Activated naive CD8-positive, alpha-beta T cell treated with anti-CD3 and anti-CD28 coated beads for 36 hours (primary cell): ENCODE results near the gene ARHGEF4. TPM values are rescaled to one million over a fixed set of nuclear protein-coding genes. Genes with fewer than 3 reads are reported as not detected.

ENCODE experiments used
- DNase-seq: peaks from one replicate; pipeline ENCODE4 v3.0.0; 2021
- H3K27ac Mint-ChIP-seq: one replicate; pipeline ENCODE4 v1.8.0; 2022; ENCODE audit warnings: mild to moderate bottlenecking, moderate library complexity, mixed read lengths
- H3K27me3 Mint-ChIP-seq: one replicate; pipeline ENCODE4 v1.8.0; 2022; ENCODE audit warnings: mild to moderate bottlenecking, mixed read lengths
- H3K36me3 Mint-ChIP-seq: one replicate; pipeline ENCODE4 v1.8.0; 2021; ENCODE audit warnings: mild to moderate bottlenecking, mixed read lengths
- H3K4me1 Mint-ChIP-seq: one replicate; pipeline ENCODE4 v1.8.0; 2021; ENCODE audit warnings: mixed read lengths
- H3K4me3 Mint-ChIP-seq: one replicate; pipeline ENCODE4 v1.8.0; 2022; ENCODE audit warnings: mild to moderate bottlenecking, moderate library complexity, mixed read lengths
- H3K9me3 Mint-ChIP-seq: one replicate; pipeline ENCODE4 v1.8.0; 2022; ENCODE audit warnings: mixed read lengths
- total RNA-seq, 2 experiments: library from RNA; stranded (reverse); gene quantifications; one replicate each; pipeline ENCODE4 v1.2.3, GENCODE V29; 2021

The ARHGEF4 gene
- total RNA-seq, 2 experiments from 2014 or later = 2.8 to 3.3 TPM

DNA sequence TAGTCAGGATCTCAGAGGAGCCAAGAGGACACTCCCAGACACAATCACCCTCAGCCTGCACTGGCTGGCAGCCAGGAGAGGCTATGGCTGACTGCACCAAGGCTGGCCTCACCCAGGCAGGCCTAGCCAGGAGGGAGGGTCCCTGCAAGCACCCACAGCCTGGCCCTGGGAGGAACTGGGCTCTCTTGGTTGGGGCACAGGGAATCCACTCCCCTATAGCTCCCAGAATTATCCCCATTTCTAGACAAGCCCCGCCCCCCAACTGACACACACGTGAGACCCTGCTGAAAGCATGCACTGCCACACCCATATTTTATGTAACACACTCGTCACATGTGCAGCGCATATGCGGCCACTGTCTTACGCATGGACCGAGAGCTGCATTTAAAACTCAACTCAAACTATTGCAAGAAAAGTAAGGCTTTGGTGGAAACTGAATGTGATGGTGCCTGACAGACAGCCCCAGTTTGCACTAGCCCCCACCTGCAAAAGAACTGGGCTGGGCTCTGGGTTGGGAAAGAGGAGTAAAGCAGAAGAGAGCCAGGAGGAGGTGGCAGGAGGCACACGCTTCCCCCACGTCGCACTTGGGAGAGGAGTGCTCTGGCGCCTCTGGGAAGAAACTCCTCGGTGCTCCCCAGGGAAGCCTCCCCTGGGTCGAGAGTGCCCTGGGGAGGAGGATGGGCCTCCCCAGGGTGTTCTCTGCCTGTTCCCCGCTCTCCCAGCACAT is 28.9 kb upstream of the ARHGEF4 start:
- no peak for DNase-seq
- Mint-ChIP-seq H3K4me3 (no peak overlapping the region), H3K4me1 (peaks cover 6% of the 10 kb centered on the region), H3K36me3 (no peaks in the 10 kb centered on the region), H3K27ac (no peak overlapping the region), H3K27me3 (peaks cover 18% of the 10 kb centered on the region), H3K9me3 (no peaks in the 10 kb centered on the region)

DNA sequence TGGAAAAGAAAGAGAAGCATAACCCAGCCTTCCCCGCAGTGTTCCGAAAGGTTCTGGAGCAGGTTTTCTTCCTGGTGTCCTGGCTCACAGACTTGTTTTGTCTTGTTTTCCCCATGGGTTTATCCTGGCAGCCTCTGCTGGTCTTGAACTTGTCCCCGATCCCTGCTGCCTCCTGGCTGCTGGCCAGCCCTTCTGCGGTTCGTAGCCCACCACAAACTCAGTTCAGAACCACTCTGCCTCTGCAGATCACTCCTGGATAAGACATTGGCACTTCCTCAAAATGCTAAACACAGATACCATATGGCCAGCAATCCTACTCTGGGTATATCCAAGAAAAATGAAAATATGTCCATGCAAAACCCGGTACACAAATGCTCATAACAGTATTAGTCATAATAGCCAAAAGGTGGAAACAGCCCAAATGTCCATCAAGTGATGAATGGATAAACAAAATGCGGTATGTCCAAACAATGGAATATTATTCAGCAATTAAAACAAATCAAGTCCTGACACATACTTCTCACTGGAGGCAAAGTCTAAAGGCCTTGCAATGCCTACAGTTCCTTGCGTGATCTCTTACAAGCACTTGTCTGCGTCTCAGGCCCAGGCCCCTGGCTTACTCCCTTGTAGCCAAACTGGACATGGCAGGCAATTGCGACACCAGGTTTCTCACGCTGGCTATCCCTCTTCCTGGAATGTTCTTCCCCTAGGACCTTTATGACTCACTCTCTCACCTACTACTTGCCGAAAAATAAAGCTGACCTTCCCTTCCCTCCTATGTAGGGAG is 28.0 kb upstream of the ARHGEF4 start:
- no peaks in the 10 kb centered on the region for H3K36me3 Mint-ChIP-seq
- DNase-seq = no peak
- no peak overlapping the region for H3K27ac Mint-ChIP-seq
- no peak overlapping the region for H3K4me3 Mint-ChIP-seq
- no peaks in the 10 kb centered on the region for H3K9me3 Mint-ChIP-seq
- H3K27me3 Mint-ChIP-seq = peaks cover 18% of the 10 kb centered on the region
- H3K4me1 Mint-ChIP-seq = peaks cover 6% of the 10 kb centered on the region

DNA sequence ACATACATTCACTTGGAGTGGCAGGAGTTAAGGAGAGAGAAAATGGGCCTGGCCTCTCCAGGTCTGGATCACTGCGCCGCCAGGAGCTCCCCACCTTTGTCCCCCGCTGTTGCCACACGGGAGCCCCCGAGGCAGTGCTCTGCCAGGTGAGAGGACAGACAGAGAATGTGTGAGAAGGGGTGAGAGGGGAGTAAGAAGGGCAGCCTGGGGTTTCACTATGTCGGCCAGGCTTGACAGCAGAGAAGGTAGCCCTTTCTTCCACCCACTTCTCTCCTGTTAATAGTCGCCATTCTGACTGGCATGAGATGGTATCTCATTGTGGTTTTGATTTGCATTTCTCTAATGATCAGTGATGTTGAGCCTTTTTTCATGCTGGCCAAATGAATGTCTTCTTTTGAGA is 26.2 kb upstream of the ARHGEF4 start:
- Mint-ChIP-seq H3K27me3 (peaks cover 18% of the 10 kb centered on the region), H3K4me1 (peaks cover 6% of the 10 kb centered on the region), H3K36me3 (no peaks in the 10 kb centered on the region), H3K9me3 (no peaks in the 10 kb centered on the region), H3K27ac (no peak overlapping the region), H3K4me3 (no peak overlapping the region)
- no peak for DNase-seq

DNA sequence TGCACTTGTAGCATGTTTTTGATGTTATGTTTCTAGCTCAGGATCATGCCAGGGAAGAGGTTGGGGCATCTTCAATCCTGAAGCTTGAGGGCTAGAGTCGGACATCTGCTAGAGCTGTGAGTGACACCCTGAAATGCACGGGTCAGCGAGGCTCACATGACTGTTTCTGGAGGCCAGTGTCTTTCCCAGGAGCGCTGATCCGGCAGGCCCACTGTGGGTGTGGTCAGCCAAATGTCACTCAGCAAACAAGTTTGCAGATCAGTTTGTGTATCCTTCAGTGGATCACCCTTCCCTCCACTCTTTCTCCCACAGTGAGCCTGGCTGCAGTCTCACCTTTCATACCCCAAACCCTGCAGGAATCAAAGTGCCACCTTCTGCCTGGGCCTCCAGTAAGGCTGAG is 23.0 kb upstream of the ARHGEF4 start:
- H3K36me3 Mint-ChIP-seq = no peaks in the 10 kb centered on the region
- H3K4me3 Mint-ChIP-seq = no peak overlapping the region
- no peaks in the 10 kb centered on the region for H3K9me3 Mint-ChIP-seq
- DNase-seq = no peak
- H3K27me3 Mint-ChIP-seq = peaks cover 18% of the 10 kb centered on the region
- H3K27ac Mint-ChIP-seq = no peak overlapping the region
- no peaks in the 10 kb centered on the region for H3K4me1 Mint-ChIP-seq

DNA sequence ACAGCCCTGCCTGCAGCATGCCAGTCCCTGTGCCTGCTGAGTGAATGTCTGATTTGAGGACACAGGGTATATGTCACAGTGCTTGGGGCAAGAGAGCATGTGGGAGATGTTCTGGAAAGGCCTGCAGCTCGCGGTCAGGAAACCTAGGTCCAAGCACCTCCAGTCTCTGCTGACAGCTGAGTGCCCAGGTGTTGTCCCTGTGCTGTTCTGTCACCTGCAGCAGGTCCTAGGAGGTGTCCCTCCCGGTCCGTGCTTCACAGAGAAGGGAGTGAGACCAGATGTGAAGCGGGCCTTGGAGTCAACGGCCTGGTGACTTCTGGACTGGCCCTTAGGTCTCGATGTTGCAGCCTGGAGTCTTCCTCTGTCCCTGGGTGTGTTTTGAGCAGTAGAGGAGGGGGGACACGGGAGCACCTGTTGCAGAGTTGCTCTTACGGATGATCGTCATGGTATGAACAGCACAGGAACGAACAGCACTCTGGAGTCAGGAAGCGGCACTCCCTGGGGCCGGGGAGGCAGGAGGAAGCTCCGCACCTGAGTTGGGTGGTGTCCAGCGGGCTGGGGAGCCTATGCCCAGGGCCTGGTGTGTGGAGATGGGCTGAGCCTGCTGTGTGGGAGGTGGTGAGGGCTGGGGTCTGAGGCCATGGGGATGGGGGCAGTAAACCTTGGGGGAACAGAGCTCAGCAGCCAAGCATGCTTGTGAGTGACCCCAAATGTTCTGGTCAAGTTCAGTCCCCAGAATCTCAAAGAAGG is 21.6 kb upstream of the ARHGEF4 start:
- Mint-ChIP-seq H3K27ac (no peak overlapping the region), H3K9me3 (no peaks in the 10 kb centered on the region), H3K4me3 (no peak overlapping the region), H3K4me1 (no peaks in the 10 kb centered on the region), H3K36me3 (no peaks in the 10 kb centered on the region), H3K27me3 (peaks cover 14% of the 10 kb centered on the region)
- DNase-seq = no peak

DNA sequence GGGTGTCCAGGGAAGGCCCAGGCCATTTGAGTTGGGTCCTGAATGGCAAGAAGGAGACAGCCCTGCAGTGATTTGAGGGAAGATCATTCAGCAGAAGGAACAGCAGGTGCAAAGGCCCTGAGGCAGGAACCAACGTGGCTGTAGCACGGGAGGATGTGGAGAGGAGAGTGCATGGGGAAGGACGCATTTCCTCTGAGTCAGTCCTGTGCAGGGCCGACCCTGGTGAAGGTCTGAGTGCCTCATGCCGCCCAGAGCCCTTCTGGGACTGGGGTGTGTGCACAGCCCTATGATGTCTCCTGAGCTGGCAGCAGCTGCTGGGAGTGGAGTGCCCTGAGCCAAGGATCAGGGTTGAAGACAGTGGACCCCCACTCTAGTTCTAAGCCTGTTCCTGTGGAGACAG is 17.9 kb upstream of the ARHGEF4 start:
- DNase-seq = no peak
- H3K9me3 Mint-ChIP-seq = no peaks in the 10 kb centered on the region
- peaks cover 9% of the 10 kb centered on the region for H3K4me1 Mint-ChIP-seq

DNA sequence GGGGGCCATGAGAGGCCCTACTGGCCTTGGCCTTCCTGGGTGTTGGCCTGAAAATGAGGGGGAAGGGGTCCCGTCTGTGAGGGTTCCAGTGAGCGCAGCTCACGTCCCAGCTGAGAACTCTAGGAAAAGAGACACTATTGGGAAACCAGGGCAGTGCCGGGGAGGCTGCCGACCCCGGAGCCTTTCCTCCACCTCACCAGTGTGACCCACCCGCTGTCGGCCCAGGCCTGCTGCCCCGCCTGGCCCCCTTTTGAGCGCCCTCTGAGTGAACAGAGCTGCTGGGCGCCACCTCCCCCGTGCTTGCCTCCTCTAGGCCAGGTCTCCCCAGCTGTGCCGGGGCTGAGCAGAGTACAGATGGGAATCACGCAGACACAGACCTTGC is 17.5 kb upstream of the ARHGEF4 start:
- Mint-ChIP-seq H3K27me3 (no peaks in the 10 kb centered on the region), H3K36me3 (no peaks in the 10 kb centered on the region), H3K9me3 (no peaks in the 10 kb centered on the region), H3K4me3 (no peak overlapping the region), H3K4me1 (peaks cover 13% of the 10 kb centered on the region), H3K27ac (no peak overlapping the region)
- DNase-seq = no peak

More for the DNA sequence above, 17.9 kb upstream of the ARHGEF4 start:
- Mint-ChIP-seq H3K36me3 (no peaks in the 10 kb centered on the region), H3K4me3 (no peak overlapping the region), H3K27me3 (no peaks in the 10 kb centered on the region), H3K27ac (no peak overlapping the region)

DNA sequence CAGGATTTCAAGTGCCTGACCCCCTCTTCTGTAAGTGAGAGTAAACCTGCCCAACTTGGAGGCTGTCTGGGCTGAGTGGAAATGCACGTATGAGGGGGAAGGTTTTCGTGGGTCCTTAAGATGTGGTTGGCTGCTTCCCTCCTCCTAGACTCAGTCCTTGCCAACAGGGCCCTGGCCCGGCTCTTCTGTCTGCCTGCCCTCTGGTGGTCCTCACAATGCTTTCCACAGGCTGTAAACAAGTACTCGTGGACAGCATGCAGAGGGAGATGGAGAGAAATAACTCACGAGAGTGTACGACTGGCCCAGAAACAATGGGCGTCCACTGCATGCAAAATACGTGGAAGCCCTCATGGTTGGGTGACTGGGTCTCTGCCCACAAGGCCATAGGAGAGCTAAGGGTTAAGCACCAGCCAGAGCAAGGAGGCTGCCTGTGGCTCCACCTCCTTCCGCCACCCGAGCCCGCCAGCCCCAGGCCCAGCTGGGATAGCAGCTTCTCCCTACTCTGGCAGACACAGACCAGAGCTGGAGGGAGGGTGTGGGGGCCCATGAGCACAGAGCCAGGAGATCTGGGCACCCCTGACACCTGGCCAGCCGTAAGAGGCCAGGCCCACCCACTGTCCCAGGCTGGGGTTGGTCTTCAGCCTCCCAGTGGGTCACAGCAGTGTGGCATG is 17.0 kb upstream of the ARHGEF4 start:
- Mint-ChIP-seq H3K9me3 (no peaks in the 10 kb centered on the region), H3K27ac (no peak overlapping the region)

DNA sequence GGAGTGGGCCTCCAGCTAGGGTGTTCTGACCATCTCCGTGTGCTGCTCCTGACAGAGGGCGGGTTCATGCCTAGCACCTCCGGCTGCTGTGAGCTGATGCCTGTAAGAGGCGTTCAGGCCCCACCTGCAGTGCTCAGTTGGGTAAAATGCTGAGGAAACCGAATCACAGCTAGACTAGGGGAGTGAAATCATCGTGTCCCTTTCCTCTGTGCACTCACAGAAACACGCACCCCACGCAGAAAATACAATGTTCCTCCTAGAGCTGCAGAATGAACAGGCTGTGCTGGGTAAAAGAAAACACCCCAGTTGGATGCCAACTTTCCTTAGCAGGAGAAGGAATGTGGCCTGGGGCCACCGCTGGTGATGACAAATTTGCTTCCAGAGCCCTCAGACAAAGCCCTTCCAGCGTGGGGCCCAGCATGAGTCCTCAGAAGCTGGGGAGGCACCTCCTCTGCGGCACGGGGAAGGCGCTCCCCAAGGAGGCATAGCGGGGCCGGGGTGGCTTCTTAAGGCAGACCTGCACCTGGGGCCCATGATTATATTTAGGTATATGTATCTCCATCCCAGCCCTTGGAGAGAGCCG is 16.3 kb upstream of the ARHGEF4 start:
- Mint-ChIP-seq H3K4me3 (no peak overlapping the region), H3K27me3 (no peaks in the 10 kb centered on the region), H3K27ac (no peak overlapping the region), H3K36me3 (no peaks in the 10 kb centered on the region), H3K9me3 (no peaks in the 10 kb centered on the region), H3K4me1 (peaks cover 21% of the 10 kb centered on the region)
- no peak for DNase-seq

More for the DNA sequence above, 17.0 kb upstream of the ARHGEF4 start:
- H3K4me3 Mint-ChIP-seq = no peak overlapping the region
- no peaks in the 10 kb centered on the region for H3K27me3 Mint-ChIP-seq
- H3K4me1 Mint-ChIP-seq = peaks cover 17% of the 10 kb centered on the region
- DNase-seq = no peak
- no peaks in the 10 kb centered on the region for H3K36me3 Mint-ChIP-seq

DNA sequence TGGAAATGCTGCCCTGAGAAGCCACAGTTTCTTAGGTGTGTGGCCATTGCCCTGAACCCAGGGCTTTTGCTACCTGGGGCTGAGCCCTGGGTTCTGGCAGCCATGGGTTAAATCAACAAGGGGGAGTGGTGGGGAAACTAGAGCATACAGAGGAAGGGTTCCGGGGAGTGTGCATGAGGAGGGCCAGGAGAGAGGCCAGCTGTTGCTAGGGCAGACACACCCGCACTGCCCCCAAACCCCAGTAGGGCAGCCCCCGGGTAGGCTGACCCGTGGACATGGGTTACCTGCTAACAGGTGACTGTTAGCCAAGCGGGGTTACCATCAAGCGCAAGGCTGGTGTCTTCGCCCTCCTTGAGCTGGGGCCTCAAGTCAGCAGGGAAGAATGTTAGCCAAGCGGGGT is 14.8 kb upstream of the ARHGEF4 start:
- no peaks in the 10 kb centered on the region for H3K9me3 Mint-ChIP-seq
- no peak overlapping the region for H3K4me3 Mint-ChIP-seq
- H3K36me3 Mint-ChIP-seq = no peaks in the 10 kb centered on the region
- no peak overlapping the region for H3K27ac Mint-ChIP-seq
- no peak for DNase-seq
- peaks cover 23% of the 10 kb centered on the region for H3K4me1 Mint-ChIP-seq
- no peaks in the 10 kb centered on the region for H3K27me3 Mint-ChIP-seq

DNA sequence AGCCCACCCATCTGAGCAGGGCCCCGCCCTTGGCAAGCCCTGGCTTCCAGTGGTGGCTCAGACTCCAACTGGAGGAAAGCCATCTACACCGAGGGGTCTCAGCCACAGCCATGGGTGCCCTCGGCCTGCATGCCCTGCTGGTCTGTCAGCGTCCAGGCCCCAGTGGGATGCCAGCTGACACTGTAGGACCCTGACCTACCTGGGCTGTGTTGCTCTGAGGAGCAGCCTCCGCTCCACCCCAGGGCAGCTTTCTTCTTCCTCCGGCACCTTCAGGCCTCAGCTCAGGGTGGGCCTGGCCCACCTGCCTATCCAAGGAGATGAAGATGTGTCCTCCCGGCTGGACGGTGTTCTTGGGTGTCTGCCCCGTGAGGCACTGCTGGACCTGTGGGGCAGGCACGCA is 13.9 kb upstream of the ARHGEF4 start:
- no peak for DNase-seq
- peak overlapping the region; percentile 16 for H3K27ac Mint-ChIP-seq
- peaks cover 23% of the 10 kb centered on the region for H3K4me1 Mint-ChIP-seq
- no peak overlapping the region for H3K4me3 Mint-ChIP-seq
- H3K9me3 Mint-ChIP-seq = no peaks in the 10 kb centered on the region
- H3K36me3 Mint-ChIP-seq = no peaks in the 10 kb centered on the region
- H3K27me3 Mint-ChIP-seq = peaks cover 4% of the 10 kb centered on the region

DNA sequence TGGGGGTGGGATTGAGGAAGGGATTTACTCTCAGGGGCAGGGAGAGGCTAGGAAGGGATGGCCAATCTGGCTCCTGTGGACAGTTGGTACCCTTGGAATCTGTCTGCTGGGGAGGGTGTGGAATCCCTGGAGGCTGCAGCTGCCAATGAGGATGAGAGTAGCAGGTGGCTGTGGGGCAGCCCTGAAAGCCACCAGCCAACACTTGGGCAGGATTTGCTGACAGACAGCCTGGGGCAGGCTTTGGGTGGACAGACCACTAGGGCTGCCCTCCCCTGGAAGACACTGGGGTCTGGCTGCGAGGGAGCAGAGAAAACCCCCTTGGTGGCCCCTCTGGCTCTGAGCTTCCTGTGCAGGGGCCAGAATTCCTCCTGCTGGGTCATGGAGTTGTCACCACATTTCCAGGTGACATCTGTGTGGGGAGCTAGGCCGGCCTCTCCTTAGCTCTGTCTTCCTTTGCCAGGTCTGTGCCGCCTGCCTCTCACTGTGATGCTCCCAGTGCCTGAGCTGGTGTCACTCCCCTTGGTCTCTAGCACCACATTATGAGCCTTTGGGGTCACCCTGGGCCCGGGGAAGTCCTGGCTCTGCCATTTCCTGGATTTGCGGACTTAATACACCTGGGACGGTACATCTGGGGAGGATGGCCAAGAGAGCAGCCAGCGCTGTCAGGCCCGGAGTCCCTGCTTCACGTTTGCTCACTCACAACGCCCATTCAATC is 13.4 kb upstream of the ARHGEF4 start:
- Mint-ChIP-seq H3K36me3 (no peaks in the 10 kb centered on the region), H3K4me3 (no peak overlapping the region), H3K9me3 (no peaks in the 10 kb centered on the region), H3K27me3 (peaks cover 4% of the 10 kb centered on the region), H3K27ac (peak overlapping the region; percentile 93), H3K4me1 (peaks cover 23% of the 10 kb centered on the region)
- no peak for DNase-seq

DNA sequence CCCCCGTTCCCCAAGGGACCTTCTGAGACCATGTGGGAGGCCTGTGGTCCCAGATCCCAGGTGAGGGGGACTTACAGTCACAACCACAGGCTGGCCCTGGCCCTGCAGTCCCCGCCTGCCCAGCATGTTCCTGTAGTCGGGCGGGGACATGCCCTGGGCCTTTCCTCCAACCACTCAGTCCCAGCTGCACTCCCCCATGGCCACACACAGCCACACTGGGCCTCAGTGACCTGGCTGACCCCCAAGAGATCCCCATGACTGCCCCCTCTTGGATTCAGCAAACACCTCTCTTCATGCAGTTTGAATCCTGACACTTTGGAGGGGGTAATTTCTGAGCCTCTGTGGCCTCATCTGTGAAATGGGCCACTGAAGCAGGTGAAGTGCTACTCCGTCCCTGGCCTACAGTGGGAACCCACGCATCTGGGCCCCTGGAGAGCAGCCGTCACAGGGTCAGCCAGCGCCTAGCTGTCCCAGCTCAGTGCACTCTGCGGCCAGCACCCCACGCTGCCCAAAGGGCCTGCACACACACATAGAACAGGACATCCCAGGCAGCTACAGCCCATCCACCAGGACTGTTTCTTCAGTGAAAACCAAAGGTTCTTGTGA is 12.7 kb upstream of the ARHGEF4 start:
- H3K27me3 Mint-ChIP-seq = peaks cover 4% of the 10 kb centered on the region
- peak overlapping the region; percentile 4 for H3K4me3 Mint-ChIP-seq
- DNase-seq = no peak

More for the DNA sequence above, 12.7 kb upstream of the ARHGEF4 start:
- Mint-ChIP-seq H3K4me1 (peaks cover 23% of the 10 kb centered on the region), H3K27ac (peak overlapping the region; percentile 93), H3K36me3 (no peaks in the 10 kb centered on the region), H3K9me3 (no peaks in the 10 kb centered on the region)
